GM18526 (cell line): ENCODE results near the gene ACKR4.

Source experiments
- POLR2A ChIP-seq: IDR thresholded peaks from 3 replicates; pipeline ENCODE4 v1.6.1; 2011; ENCODE audit not compliant: insufficient read length; ENCODE audit errors: extremely low read depth

The ACKR4 gene

DNA sequence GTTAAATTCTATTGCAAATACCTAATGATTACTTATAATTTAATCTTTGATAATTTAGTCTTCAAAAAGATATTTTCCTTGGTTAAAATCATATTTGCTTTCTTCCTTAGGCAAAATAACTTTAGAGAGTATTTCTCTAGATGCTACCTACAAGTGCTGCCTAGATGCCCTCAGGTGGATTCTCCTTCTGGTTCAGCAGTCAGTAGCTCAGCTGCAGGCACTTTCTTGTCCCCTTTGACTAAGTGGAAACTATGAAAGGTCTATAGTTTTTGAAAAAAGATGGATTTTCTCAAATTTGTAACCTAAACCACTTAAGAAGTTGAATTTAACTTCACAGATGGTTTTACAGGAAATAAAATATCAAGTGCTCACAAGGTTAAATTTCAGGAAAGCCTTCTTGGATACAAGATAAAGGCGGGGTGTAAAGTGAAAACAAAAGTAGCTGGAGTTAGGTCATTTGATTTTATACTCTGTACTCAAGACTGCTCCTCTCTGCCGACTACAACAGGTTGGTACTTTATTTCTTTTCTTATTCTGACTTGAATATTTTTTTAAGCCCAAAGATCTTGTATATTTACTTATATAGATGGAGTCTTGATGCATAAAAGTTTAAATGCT, at the start of gene ACKR4:
ACKR4 (plus strand) TSS at position 455 of the 618 bp plus-strand sequence. CDS start 3,128 bp downstream, outside the sequence.
- no peak for TF ChIP-seq POLR2A

GRCh38 chr3:132549169-132549568, 47.9 kb upstream of the ACKR4 start:
- TF ChIP-seq POLR2A, result no peak

- no peak for TF ChIP-seq POLR2A
Observed at GRCh38 chr3:132549890-132550578, 47.0 kb upstream of the ACKR4 start.

DNA sequence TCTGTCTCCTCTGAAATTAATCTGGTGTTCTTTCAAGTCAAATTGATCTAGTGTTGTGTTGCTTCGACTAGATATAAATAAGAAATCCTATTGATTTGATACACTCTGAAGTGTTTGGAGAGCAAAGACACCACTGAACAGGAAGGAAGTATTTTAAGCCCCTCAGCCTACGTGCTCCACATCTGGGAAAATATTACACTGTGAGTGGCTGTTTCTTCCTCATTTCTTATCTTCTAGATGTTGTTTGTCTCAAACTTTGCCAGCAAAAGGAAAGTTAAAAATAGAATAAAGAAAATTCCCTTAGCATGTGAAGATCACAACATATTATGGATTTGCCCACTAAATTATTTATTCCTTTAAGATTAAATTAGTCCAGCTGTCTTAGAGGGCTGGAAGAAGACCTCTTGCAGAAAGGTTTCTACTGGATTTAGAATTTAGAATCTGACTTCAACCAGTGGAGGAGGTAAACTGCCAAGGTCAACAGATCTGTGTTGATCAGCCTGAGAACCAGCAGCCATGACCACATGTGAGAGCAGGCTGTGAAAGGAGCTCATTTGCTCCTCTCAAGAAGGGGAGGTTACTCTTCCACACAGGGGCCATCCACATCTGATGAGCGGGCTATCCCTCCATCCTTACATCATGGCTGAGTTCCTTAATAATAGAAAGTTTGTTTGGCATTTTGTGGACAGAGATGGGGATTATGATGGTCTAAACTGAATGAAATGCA, 46.3 kb upstream of the ACKR4 start:
- TF ChIP-seq POLR2A, result no peak

DNA sequence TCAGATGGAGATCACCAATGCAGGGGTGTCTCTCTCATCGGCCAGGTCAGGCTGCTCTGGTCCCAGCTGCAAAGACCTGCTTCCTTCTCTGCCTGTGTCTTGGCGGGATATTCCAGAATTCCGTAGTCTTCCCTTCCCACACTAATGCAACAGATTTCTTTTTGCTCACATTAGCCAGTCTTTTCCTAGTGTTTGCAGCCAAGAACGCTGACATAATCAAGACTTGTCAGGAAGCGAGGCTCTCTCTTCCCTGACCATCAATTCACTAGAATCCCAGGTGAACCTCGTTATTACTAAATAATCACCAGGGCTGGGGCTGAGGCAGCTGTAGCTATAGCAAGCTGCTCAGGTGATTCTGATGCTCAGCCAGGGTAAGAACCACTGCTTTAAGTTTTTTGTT, 43.2 kb upstream of the ACKR4 start:
- no peak for TF ChIP-seq POLR2A

DNA sequence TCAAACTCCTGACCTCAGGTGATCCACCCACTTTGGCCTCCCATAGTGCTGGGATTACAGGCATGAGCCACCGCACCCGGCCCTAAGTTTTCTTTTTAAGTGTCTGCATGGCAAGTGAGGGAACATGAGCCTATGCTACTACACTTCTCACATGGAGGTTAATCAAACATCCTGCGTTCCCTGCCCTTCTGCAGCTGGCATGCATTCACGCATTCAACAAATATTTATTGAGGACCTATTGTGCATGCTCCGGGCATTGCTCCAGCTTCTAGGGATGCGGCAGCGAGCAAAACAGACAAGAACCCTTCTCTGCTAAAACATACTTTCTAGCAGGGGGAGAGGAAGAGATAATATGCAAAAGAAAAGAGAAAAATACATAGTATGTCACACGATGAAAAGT, 42.6 kb upstream of the ACKR4 start:
- no peak for TF ChIP-seq POLR2A

GRCh38 chr3:132555306-132556035, 41.6 kb upstream of the ACKR4 start:
- TF ChIP-seq POLR2A, result no peak

GRCh38 chr3:132556508-132557159, 40.4 kb upstream of the ACKR4 start:
- TF ChIP-seq POLR2A, result no peak

GRCh38 chr3:132561003-132561402, 36.1 kb upstream of the ACKR4 start:
- TF ChIP-seq POLR2A, result no peak

- no peak for TF ChIP-seq POLR2A
Observed at GRCh38 chr3:132563420-132564069, 33.5 kb upstream of the ACKR4 start.

GRCh38 chr3:132564070-132564465, 33.0 kb upstream of the ACKR4 start:
- no peak for TF ChIP-seq POLR2A

DNA sequence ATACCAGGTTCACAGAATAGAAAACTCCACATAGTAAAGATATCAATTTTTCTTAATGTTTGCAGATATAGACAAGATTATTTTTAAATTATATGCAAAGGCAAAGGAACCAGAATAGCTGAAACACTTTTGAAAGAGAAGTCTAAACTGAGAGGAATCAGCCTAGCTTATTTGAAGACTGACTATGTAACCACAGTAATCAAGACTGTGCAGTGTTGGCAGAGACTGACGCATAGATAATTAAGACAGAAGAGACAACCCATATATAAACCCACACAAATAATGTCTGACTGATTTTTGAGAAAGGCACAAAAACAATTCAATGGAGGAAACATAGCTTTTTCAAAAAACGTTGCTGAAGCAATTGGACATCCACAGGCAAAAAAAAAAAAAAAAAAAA, 28.6 kb upstream of the ACKR4 start:
- no peak for TF ChIP-seq POLR2A

GRCh38 chr3:132569153-132569552, 27.9 kb upstream of the ACKR4 start:
- no peak for TF ChIP-seq POLR2A

DNA sequence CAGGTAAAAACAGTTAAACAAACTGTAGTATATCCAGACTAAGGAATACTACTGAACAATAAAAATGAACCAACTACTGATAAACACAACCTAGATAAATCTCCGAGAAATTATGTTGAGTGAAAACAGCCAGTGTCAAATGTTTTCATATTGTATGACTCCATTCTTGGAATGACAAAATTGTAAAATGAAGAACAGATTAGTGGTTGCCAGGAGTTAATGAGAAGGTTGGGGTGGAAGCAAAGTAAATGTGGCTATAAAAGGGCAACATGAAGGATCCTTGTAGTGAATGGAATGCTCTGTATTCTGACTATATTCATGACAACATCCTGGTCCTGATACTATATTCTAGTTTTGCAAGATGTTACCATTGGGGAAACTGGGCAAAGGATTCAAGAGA, 27.5 kb upstream of the ACKR4 start:
- no peak for TF ChIP-seq POLR2A

GRCh38 chr3:132570016-132570415, 27.1 kb upstream of the ACKR4 start:
- TF ChIP-seq POLR2A, result no peak

DNA sequence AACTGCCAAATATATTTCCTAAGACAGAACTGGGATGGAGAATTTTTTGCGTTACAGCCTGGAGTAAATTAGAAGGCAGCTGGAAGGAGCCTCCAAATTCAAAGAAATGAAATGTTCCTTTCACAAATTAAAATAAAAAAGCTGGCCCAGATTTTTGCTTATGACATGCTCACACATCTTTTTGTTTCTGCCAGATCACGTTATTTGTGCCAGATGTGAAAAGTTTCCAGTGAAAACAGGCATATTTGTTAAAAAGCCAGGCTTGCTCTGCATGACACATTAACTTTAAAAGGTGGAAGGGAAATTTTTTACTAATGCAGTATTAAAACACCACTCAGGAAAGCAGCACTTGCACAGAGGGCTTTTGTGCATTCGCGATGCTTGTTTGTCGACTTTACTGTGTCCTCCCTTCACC, 23.3 kb upstream of the ACKR4 start:
- TF ChIP-seq POLR2A, result no peak
